WTC11 (cell line): ENCODE results near the gene TAGLN3. TPM values are rescaled to one million over a fixed set of nuclear protein-coding genes. Genes with fewer than 3 reads are reported as not detected.

Experiments used
- ATAC-seq: fragments of 200-7000 bp; cut with Tn5 transposase; 2 replicates; pipeline ENCODE4 v1.10.0; 2021; ENCODE audit warnings: mild to moderate bottlenecking, moderate library complexity
- CTCF ChIA-PET: fragments of 300-600 bp; sonication (Branson Sonifier 250); formaldehyde crosslinking; loops from one replicate; lab custom pipeline; 2021; ENCODE audit warnings: antibody characterized with exemption; lab: Charles Lee
- POLR2A ChIA-PET: fragments of 350-600 bp; sonication (Branson Sonifier 250); formaldehyde crosslinking; loops from one replicate; lab custom pipeline; 2021; ENCODE audit warnings: antibody characterized with exemption; lab: Charles Lee
- DNase-seq: peaks from one replicate; pipeline ENCODE4 v3.0.0; 2021; ENCODE audit warnings: low spot score
- H3K27ac Mint-ChIP-seq: 2 replicates; pipeline ENCODE4 v1.8.0; 2021; ENCODE audit warnings: mixed read lengths
- H3K27me3 Mint-ChIP-seq: 2 replicates; pipeline ENCODE4 v1.8.0; 2021; ENCODE audit warnings: low read depth, mild to moderate bottlenecking, moderate library complexity, mixed read lengths
- H3K36me3 Mint-ChIP-seq: 2 replicates; pipeline ENCODE4 v1.8.0; 2021; ENCODE audit warnings: mixed read lengths
- H3K4me1 Mint-ChIP-seq: 2 replicates; pipeline ENCODE4 v1.8.0; 2022; ENCODE audit warnings: mixed read lengths
- H3K4me3 Mint-ChIP-seq: 2 replicates; pipeline ENCODE4 v1.8.0; 2021; ENCODE audit warnings: mild to moderate bottlenecking, moderate library complexity, mixed read lengths
- H3K9me3 Mint-ChIP-seq: 2 replicates; pipeline ENCODE4 v1.8.0; 2021; ENCODE audit warnings: mixed read lengths
- ATF1 ChIP-seq: sonication (generic); formaldehyde crosslinking; IDR thresholded peaks from 2 replicates; pipeline ENCODE4 v1.8.1; 2023; ENCODE audit warnings: mild to moderate bottlenecking, moderate library complexity, missing genetic modification reagents
- CREB1 ChIP-seq: sonication (generic); formaldehyde crosslinking; IDR thresholded peaks from 2 replicates; pipeline ENCODE4 v1.8.0; 2023; ENCODE audit warnings: mild to moderate bottlenecking, missing genetic modification reagents
- FOXP1 ChIP-seq: sonication (generic); formaldehyde crosslinking; IDR thresholded peaks from 2 replicates; pipeline ENCODE4 v1.8.0; 2022; ENCODE audit warnings: missing genetic modification reagents, mild to moderate bottlenecking, moderate library complexity, borderline replicate concordance
- IRF2 ChIP-seq: sonication (generic); formaldehyde crosslinking; IDR thresholded peaks from 2 replicates; pipeline ENCODE4 v1.8.0; 2022; ENCODE audit warnings: low read depth, missing genetic modification reagents, borderline replicate concordance
- JAZF1 ChIP-seq: fragments of 250-450 bp; sonication (Bioruptor Pico); IDR thresholded peaks from 2 replicates; pipeline ENCODE4 v1.9.0; 2021; ENCODE audit warnings: moderate library complexity, mild to moderate bottlenecking, inconsistent platforms
- MYBL2 ChIP-seq: sonication (generic); formaldehyde crosslinking; IDR thresholded peaks from 2 replicates; pipeline ENCODE4 v1.8.1; 2023; ENCODE audit warnings: mild to moderate bottlenecking, moderate library complexity, missing genetic modification reagents
- NR2C2 ChIP-seq: sonication (generic); formaldehyde crosslinking; IDR thresholded peaks from 2 replicates; pipeline ENCODE4 v1.8.0; 2022; ENCODE audit warnings: mild to moderate bottlenecking, missing genetic modification reagents
- RELA ChIP-seq: sonication (generic); formaldehyde crosslinking; IDR thresholded peaks from 2 replicates; pipeline ENCODE4 v1.8.1; 2022; ENCODE audit warnings: missing genetic modification reagents, mild to moderate bottlenecking, borderline replicate concordance
- SOX15 ChIP-seq: fragments of 250-450 bp; sonication (Bioruptor Pico); IDR thresholded peaks from 2 replicates; pipeline ENCODE4 v1.9.0; 2021; ENCODE audit warnings: mild to moderate bottlenecking
- SP1 ChIP-seq: sonication (generic); formaldehyde crosslinking; conservative IDR thresholded peaks from 2 replicates; pipeline ENCODE4 v1.8.1; 2022; ENCODE audit warnings: missing genetic modification reagents
- ZNF138 ChIP-seq: sonication (generic); formaldehyde crosslinking; conservative IDR thresholded peaks from 2 replicates; pipeline ENCODE4 v1.8.1; 2022; ENCODE audit warnings: mild to moderate bottlenecking, moderate library complexity, missing genetic modification reagents
- ZNF232 ChIP-seq: sonication (generic); formaldehyde crosslinking; IDR thresholded peaks from 2 replicates; pipeline ENCODE4 v1.8.0; 2022; ENCODE audit warnings: mild to moderate bottlenecking, missing genetic modification reagents
- total RNA-seq: library from RNA; stranded (reverse); gene quantifications from 3 replicates; pipeline ENCODE4 v1.2.3, GENCODE V29; 2021
- TF ChIP-seq, protein P1 (sequence below): fragments of 250-450 bp; sonication (Bioruptor Pico); IDR thresholded peaks from 2 replicates; pipeline ENCODE4 v1.9.0; 2021; ENCODE audit warnings: mild to moderate bottlenecking, borderline replicate concordance
- TF ChIP-seq, protein P2 (sequence below): sonication (generic); formaldehyde crosslinking; IDR thresholded peaks from 2 replicates; pipeline ENCODE4 v1.8.1; 2022; ENCODE audit warnings: mild to moderate bottlenecking, missing genetic modification reagents, moderate library complexity, borderline replicate concordance
- TF ChIP-seq, protein P3 (sequence below): fragments of 250-450 bp; sonication (Bioruptor Pico); IDR thresholded peaks from 2 replicates; pipeline ENCODE4 v1.9.0; 2021; ENCODE audit warnings: mild to moderate bottlenecking
- TF ChIP-seq, protein P4 (sequence below): sonication (generic); formaldehyde crosslinking; IDR thresholded peaks from 2 replicates; pipeline ENCODE4 v1.8.1; 2022; ENCODE audit warnings: low read depth, missing genetic modification reagents, borderline replicate concordance
- TF ChIP-seq, protein P5 (sequence below): sonication (generic); formaldehyde crosslinking; IDR thresholded peaks from 2 replicates; pipeline ENCODE4 v1.8.1; 2022; ENCODE audit warnings: missing genetic modification reagents, borderline replicate concordance
- TF ChIP-seq, protein P6 (sequence below): sonication (generic); formaldehyde crosslinking; IDR thresholded peaks from 2 replicates; pipeline ENCODE4 v1.8.0; 2023; ENCODE audit warnings: mild to moderate bottlenecking, missing genetic modification reagents
- TF ChIP-seq, protein P7 (sequence below): sonication (generic); formaldehyde crosslinking; conservative IDR thresholded peaks from 2 replicates; pipeline ENCODE4 v1.8.1; 2022; ENCODE audit warnings: mild to moderate bottlenecking, missing genetic modification reagents
- TF ChIP-seq, protein P8 (sequence below): sonication (generic); formaldehyde crosslinking; IDR thresholded peaks from 2 replicates; pipeline ENCODE4 v1.8.0; 2022; ENCODE audit warnings: mild to moderate bottlenecking, missing genetic modification reagents

TAGLN3 gene
- total RNA-seq, 1 experiment from 2014 or later: 2.8 TPM

DNA sequence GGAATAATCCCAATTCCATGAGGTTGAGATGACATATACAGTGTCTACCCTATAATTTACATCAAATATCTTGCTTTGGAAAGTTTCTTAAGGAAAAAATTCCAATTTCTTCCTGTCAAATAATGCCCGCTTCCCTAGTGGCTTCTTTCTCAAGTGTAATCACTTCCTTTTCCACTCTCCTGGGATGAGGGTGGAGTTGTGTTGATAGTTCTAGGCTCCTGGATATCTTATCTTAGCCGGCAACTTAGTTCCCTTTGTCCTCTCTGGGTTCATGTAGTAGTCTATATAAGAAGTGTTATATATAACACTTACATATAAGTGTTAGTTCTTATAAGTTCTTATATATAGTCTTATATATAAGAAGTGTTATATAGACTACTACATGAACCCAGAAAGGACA is 10.9 kb downstream of the TAGLN3 start:
- CTCF ChIA-PET: no interaction called here
- Mint-ChIP-seq H3K36me3 (peaks cover 3% of the 10 kb centered on the region; the same call in 1 of the 2 replicates), H3K9me3 (no peaks in the 10 kb centered on the region), H3K27me3 (no peaks in the 10 kb centered on the region), H3K4me1 (peaks cover 9% of the 10 kb centered on the region; the same call in 1 of the 2 replicates), H3K4me3 (no peak overlapping the region), H3K27ac (no peak overlapping the region)
- ATAC-seq (no peak), DNase-seq (no peak)
- POLR2A ChIA-PET: no interaction called here
- TF ChIP-seq ZNF232 (CRISPR knock-in tag): no peak
- TF ChIP-seq FOXP1 (CRISPR knock-in tag): no peak
- TF ChIP-seq, protein P1, sequence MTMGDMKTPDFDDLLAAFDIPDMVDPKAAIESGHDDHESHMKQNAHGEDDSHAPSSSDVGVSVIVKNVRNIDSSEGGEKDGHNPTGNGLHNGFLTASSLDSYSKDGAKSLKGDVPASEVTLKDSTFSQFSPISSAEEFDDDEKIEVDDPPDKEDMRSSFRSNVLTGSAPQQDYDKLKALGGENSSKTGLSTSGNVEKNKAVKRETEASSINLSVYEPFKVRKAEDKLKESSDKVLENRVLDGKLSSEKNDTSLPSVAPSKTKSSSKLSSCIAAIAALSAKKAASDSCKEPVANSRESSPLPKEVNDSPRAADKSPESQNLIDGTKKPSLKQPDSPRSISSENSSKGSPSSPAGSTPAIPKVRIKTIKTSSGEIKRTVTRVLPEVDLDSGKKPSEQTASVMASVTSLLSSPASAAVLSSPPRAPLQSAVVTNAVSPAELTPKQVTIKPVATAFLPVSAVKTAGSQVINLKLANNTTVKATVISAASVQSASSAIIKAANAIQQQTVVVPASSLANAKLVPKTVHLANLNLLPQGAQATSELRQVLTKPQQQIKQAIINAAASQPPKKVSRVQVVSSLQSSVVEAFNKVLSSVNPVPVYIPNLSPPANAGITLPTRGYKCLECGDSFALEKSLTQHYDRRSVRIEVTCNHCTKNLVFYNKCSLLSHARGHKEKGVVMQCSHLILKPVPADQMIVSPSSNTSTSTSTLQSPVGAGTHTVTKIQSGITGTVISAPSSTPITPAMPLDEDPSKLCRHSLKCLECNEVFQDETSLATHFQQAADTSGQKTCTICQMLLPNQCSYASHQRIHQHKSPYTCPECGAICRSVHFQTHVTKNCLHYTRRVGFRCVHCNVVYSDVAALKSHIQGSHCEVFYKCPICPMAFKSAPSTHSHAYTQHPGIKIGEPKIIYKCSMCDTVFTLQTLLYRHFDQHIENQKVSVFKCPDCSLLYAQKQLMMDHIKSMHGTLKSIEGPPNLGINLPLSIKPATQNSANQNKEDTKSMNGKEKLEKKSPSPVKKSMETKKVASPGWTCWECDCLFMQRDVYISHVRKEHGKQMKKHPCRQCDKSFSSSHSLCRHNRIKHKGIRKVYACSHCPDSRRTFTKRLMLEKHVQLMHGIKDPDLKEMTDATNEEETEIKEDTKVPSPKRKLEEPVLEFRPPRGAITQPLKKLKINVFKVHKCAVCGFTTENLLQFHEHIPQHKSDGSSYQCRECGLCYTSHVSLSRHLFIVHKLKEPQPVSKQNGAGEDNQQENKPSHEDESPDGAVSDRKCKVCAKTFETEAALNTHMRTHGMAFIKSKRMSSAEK (CRISPR knock-in tag): no peak
- no peak for TF ChIP-seq SP1 (CRISPR knock-in tag)
- TF ChIP-seq, protein P2, sequence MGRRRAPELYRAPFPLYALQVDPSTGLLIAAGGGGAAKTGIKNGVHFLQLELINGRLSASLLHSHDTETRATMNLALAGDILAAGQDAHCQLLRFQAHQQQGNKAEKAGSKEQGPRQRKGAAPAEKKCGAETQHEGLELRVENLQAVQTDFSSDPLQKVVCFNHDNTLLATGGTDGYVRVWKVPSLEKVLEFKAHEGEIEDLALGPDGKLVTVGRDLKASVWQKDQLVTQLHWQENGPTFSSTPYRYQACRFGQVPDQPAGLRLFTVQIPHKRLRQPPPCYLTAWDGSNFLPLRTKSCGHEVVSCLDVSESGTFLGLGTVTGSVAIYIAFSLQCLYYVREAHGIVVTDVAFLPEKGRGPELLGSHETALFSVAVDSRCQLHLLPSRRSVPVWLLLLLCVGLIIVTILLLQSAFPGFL (CRISPR knock-in tag): no peak
- TF ChIP-seq IRF2 (CRISPR knock-in tag): no peak
- no peak for TF ChIP-seq ATF1 (CRISPR knock-in tag)
- no peak for TF ChIP-seq NR2C2
- TF ChIP-seq, protein P3, sequence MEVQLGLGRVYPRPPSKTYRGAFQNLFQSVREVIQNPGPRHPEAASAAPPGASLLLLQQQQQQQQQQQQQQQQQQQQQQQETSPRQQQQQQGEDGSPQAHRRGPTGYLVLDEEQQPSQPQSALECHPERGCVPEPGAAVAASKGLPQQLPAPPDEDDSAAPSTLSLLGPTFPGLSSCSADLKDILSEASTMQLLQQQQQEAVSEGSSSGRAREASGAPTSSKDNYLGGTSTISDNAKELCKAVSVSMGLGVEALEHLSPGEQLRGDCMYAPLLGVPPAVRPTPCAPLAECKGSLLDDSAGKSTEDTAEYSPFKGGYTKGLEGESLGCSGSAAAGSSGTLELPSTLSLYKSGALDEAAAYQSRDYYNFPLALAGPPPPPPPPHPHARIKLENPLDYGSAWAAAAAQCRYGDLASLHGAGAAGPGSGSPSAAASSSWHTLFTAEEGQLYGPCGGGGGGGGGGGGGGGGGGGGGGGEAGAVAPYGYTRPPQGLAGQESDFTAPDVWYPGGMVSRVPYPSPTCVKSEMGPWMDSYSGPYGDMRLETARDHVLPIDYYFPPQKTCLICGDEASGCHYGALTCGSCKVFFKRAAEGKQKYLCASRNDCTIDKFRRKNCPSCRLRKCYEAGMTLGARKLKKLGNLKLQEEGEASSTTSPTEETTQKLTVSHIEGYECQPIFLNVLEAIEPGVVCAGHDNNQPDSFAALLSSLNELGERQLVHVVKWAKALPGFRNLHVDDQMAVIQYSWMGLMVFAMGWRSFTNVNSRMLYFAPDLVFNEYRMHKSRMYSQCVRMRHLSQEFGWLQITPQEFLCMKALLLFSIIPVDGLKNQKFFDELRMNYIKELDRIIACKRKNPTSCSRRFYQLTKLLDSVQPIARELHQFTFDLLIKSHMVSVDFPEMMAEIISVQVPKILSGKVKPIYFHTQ (CRISPR knock-in tag): no peak
- TF ChIP-seq, protein P4, sequence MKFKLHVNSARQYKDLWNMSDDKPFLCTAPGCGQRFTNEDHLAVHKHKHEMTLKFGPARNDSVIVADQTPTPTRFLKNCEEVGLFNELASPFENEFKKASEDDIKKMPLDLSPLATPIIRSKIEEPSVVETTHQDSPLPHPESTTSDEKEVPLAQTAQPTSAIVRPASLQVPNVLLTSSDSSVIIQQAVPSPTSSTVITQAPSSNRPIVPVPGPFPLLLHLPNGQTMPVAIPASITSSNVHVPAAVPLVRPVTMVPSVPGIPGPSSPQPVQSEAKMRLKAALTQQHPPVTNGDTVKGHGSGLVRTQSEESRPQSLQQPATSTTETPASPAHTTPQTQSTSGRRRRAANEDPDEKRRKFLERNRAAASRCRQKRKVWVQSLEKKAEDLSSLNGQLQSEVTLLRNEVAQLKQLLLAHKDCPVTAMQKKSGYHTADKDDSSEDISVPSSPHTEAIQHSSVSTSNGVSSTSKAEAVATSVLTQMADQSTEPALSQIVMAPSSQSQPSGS (CRISPR knock-in tag): no peak
- TF ChIP-seq, protein P5, sequence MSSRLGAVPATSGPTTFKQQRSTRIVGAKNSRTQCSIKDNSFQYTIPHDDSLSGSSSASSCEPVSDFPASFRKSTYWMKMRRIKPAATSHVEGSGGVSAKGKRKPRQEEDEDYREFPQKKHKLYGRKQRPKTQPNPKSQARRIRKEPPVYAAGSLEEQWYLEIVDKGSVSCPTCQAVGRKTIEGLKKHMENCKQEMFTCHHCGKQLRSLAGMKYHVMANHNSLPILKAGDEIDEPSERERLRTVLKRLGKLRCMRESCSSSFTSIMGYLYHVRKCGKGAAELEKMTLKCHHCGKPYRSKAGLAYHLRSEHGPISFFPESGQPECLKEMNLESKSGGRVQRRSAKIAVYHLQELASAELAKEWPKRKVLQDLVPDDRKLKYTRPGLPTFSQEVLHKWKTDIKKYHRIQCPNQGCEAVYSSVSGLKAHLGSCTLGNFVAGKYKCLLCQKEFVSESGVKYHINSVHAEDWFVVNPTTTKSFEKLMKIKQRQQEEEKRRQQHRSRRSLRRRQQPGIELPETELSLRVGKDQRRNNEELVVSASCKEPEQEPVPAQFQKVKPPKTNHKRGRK (CRISPR knock-in tag): no peak

DNA sequence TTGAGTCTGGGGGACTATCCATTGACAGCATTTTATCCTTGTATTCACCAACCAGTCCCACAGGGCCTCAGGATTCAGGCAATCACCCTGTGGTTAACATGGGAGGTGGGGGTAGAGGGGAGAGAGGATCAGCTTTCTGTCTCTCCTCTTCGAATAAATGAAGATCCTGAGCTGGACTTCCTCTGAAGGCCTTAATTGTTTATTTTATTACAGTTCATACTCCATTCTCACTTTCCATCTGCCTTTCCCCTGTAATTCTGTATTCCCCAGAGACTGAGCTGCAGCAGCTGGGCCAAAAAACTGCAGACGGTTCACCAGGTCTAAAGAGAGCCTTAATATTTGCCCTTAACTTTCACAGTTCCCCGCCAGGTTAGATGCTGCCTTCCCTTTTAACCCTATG is 11.9 kb downstream of the TAGLN3 start:
- H3K36me3 Mint-ChIP-seq: no peaks in the 10 kb centered on the region
- no peaks in the 10 kb centered on the region for H3K27me3 Mint-ChIP-seq
- no peaks in the 10 kb centered on the region for H3K9me3 Mint-ChIP-seq
- POLR2A ChIA-PET: no interaction called here
- CTCF ChIA-PET: no interaction called here
- DNase-seq (no peak), ATAC-seq (no peak)
- H3K4me1 Mint-ChIP-seq: peaks cover 9% of the 10 kb centered on the region; the same call in 1 of the 2 replicates
- no peak overlapping the region for H3K4me3 Mint-ChIP-seq
- H3K27ac Mint-ChIP-seq: no peak overlapping the region
- TF ChIP-seq JAZF1 (CRISPR knock-in tag): no peak
- no peak for TF ChIP-seq NR2C2
- no peak for TF ChIP-seq SOX15 (CRISPR knock-in tag)
- TF ChIP-seq MYBL2: no peak
- TF ChIP-seq, protein P6, sequence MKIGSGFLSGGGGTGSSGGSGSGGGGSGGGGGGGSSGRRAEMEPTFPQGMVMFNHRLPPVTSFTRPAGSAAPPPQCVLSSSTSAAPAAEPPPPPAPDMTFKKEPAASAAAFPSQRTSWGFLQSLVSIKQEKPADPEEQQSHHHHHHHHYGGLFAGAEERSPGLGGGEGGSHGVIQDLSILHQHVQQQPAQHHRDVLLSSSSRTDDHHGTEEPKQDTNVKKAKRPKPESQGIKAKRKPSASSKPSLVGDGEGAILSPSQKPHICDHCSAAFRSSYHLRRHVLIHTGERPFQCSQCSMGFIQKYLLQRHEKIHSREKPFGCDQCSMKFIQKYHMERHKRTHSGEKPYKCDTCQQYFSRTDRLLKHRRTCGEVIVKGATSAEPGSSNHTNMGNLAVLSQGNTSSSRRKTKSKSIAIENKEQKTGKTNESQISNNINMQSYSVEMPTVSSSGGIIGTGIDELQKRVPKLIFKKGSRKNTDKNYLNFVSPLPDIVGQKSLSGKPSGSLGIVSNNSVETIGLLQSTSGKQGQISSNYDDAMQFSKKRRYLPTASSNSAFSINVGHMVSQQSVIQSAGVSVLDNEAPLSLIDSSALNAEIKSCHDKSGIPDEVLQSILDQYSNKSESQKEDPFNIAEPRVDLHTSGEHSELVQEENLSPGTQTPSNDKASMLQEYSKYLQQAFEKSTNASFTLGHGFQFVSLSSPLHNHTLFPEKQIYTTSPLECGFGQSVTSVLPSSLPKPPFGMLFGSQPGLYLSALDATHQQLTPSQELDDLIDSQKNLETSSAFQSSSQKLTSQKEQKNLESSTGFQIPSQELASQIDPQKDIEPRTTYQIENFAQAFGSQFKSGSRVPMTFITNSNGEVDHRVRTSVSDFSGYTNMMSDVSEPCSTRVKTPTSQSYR (CRISPR knock-in tag): no peak
- no peak for TF ChIP-seq RELA (CRISPR knock-in tag)
- TF ChIP-seq, protein P7, sequence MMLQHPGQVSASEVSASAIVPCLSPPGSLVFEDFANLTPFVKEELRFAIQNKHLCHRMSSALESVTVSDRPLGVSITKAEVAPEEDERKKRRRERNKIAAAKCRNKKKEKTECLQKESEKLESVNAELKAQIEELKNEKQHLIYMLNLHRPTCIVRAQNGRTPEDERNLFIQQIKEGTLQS (CRISPR knock-in tag): no peak
- TF ChIP-seq, protein P8, sequence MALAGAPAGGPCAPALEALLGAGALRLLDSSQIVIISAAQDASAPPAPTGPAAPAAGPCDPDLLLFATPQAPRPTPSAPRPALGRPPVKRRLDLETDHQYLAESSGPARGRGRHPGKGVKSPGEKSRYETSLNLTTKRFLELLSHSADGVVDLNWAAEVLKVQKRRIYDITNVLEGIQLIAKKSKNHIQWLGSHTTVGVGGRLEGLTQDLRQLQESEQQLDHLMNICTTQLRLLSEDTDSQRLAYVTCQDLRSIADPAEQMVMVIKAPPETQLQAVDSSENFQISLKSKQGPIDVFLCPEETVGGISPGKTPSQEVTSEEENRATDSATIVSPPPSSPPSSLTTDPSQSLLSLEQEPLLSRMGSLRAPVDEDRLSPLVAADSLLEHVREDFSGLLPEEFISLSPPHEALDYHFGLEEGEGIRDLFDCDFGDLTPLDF (CRISPR knock-in tag): no peak
- no peak for TF ChIP-seq CREB1
- TF ChIP-seq ZNF138 (CRISPR knock-in tag): no peak
